OCI-LY3 (cell line): ENCODE results near the gene ARID2.

Experiments used
- EZH2phosphoT487 ChIP-seq: fragments of 200-600 bp; shearing (Covaris generic); IDR thresholded peaks from 2 replicates; pipeline ENCODE4 v1.6.1; 2018; ENCODE audit warnings: antibody characterized with exemption, mixed run types, low read depth
- TF ChIP-seq, protein P1 (sequence below): fragments of 200-600, 300-600 bp; sonication (generic); IDR thresholded peaks from 2 replicates; pipeline ENCODE4 v1.5.1; 2014; ENCODE audit warnings: antibody characterized with exemption, low read length, low read depth

DNA sequence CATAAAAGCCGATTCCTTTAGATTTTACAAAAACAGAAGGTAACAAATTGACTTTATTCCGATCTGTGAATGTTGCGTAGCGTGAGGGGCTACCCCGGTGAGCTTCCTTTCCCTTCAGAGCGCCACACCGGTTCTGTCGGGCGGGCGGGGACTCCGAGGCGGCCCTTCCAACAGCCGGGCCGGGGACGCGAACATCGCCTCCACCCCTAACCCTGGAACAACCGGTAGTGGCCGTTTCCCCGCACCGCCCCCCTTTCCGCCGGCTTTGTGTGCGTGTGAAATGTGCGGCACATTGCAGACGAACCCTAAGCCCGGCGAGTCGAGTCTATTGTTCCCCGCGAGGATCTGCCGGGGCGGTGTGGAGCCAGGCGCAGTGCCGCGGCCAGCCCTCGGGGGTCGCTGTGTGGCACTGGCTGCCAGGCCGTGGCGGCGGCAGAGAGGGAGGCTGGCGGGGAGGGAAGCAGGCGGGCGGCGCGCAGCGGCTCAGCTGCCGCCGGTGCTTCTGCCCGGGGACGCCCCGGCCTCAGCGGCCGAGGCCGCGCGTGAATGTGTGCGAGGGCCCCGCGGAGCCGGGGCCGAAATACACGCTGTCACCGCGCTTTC lies 775 bp upstream of the ARID2 start:
- TF ChIP-seq, protein P1, sequence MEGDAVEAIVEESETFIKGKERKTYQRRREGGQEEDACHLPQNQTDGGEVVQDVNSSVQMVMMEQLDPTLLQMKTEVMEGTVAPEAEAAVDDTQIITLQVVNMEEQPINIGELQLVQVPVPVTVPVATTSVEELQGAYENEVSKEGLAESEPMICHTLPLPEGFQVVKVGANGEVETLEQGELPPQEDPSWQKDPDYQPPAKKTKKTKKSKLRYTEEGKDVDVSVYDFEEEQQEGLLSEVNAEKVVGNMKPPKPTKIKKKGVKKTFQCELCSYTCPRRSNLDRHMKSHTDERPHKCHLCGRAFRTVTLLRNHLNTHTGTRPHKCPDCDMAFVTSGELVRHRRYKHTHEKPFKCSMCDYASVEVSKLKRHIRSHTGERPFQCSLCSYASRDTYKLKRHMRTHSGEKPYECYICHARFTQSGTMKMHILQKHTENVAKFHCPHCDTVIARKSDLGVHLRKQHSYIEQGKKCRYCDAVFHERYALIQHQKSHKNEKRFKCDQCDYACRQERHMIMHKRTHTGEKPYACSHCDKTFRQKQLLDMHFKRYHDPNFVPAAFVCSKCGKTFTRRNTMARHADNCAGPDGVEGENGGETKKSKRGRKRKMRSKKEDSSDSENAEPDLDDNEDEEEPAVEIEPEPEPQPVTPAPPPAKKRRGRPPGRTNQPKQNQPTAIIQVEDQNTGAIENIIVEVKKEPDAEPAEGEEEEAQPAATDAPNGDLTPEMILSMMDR: peak; percentile 73
- TF ChIP-seq EZH2phosphoT487: no peak
